Measurements from ENCODE around the gene PRKAR1A. TPM values are rescaled to one million over a fixed set of nuclear protein-coding genes. Genes with fewer than 3 reads are reported as not detected.
A peak's percentile ranks its signal among the peaks of the same experiment; 100 is the strongest.

Gene PRKAR1A
- total RNA-seq, 2 donors from 2014 or later = 154 to 171 TPM

- Mint-ChIP-seq H3K36me3 (peaks cover 0 to 13% of the 10 kb centered on the region in 2 donors), H3K27ac (no peak overlapping the region)
Observed at GRCh38 chr17:68598545-68598961, 86.3 kb downstream of the PRKAR1A start.

GRCh38 chr17:68599091-68599490 lies 86.9 kb downstream of the PRKAR1A start:
- Mint-ChIP-seq H3K9me3 (no peaks in the 10 kb centered on the region), H3K27ac (no peak overlapping the region), H3K36me3 (peaks cover 0 to 13% of the 10 kb centered on the region in 2 donors)
- DNase-seq (ENCODE audit: low spot score in 2 of 2) (no peak), ATAC-seq (no peak)

More at GRCh38 chr17:68598545-68598961, 86.3 kb downstream of the PRKAR1A start:
- no peak for ATAC-seq
- no peak for DNase-seq (ENCODE audit: low spot score in 2 of 2)
- H3K9me3 Mint-ChIP-seq = no peaks in the 10 kb centered on the region

GRCh38 chr17:68599552-68600066 lies 87.4 kb downstream of the PRKAR1A start:
- no peaks in the 10 kb centered on the region for H3K9me3 Mint-ChIP-seq
- H3K27ac Mint-ChIP-seq = no peak overlapping the region
- peaks cover 0 to 13% of the 10 kb centered on the region in 2 donors for H3K36me3 Mint-ChIP-seq
- ATAC-seq = no peak
- no peak for DNase-seq (ENCODE audit: low spot score in 2 of 2)

- ATAC-seq (peak in 1 of 2 donors; percentile 71), DNase-seq (ENCODE audit: low spot score in 2 of 2) (peak in 1 of 2 donors; percentile 8)
- no peaks in the 10 kb centered on the region for H3K9me3 Mint-ChIP-seq
- H3K36me3 Mint-ChIP-seq = peaks cover 0 to 13% of the 10 kb centered on the region in 2 donors
- H3K27ac Mint-ChIP-seq = no peak overlapping the region
Observed at GRCh38 chr17:68600067-68600930, 88.1 kb downstream of the PRKAR1A start.

Other genes starting within 250 kb of the PRKAR1A start
- gene SLC16A6, start 221.3 kb upstream of the PRKAR1A start, total RNA-seq = 1 to 10 TPM in 1 of 2 donors, under 1 TPM in 1; 0.39 to 2.4 TPM
- gene ARSG, start 220.9 kb upstream of the PRKAR1A start, total RNA-seq = 10 to 100 TPM in 1 of 2 donors, 1 to 10 TPM in 1; 1.8 to 12.1 TPM
- gene WIPI1, start 54.9 kb upstream of the PRKAR1A start, total RNA-seq = 10 to 100 TPM; 15.2 to 22.0 TPM
- gene FAM20A, start 88.9 kb downstream of the PRKAR1A start, total RNA-seq = not detected

Data from activated naive CD4-positive, alpha-beta T cell treated with anti-CD3 and anti-CD28 coated beads, Interleukin-2, amount 50 U/mL, for 72 hours (primary cell).